ENCODE measurements around the gene YES1.

Gene YES1

DNA sequence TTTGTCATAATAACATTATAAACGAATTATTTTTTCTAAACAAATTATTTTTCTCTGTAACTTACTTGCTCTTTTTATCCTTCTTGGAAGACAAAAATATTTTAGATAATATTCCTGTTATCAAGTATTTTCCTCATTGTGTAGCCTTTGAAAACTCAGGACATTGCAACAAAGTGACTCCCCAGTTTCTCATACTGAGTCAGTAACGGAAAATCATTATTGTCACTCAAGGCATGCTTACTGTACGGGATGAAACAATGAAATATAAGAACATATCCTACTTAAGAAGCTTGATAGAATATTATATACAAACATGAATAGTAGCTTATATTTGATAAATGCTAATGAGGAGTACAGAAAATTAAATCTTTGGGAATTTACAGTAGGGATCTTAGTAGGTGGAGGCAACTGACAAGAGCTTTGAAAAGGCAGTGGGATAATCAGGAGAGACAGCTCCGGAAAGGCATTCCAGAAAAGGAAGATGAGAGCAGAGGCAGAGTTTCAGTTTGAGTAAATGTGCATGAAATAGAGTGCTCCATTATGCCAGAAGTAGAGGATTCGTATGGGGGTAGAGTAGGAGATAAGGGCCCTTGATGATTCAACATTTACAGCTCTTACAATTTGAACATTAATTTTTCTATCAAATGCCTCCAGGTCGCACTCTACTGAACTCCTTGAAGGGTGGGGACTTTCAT is 14.0 kb upstream of the YES1 start:
- Histone ChIP-seq H3K4me1 (ENCODE audit: low read length) (peaks cover 10% of the 10 kb centered on the region), H3K9ac (ENCODE audit: low read length) (no peak overlapping the region), H4K20me1 (ENCODE audit: insufficient read depth, low read length) (no peaks in the 10 kb centered on the region), H3K79me2 (ENCODE audit: low read length) (no peaks in the 10 kb centered on the region), H2AFZ (ENCODE audit: low read length) (no peak overlapping the region), H3K4me3 (ENCODE audit: low read length) (no peak overlapping the region), H3K9me2 (replicated peaks; ENCODE audit: insufficient read depth, low read length) (no peaks in the 10 kb centered on the region), H3K27me3 (replicated peaks; ENCODE audit: insufficient read depth, low read length) (no peaks in the 10 kb centered on the region), H3K36me3 (replicated peaks; ENCODE audit: insufficient read depth, low read length) (no peaks in the 10 kb centered on the region), H3K4me2 (ENCODE audit: low read depth, low read length) (no peak overlapping the region), H3F3A (ENCODE audit: insufficient read depth, low read length) (peaks cover 13% of the 10 kb centered on the region), H3K27ac (ENCODE audit: low read length) (no peak overlapping the region), H3K9me3 (replicated peaks; ENCODE audit: insufficient read depth, low read length) (no peaks in the 10 kb centered on the region)
- DNase-seq, result no peak
- TF ChIP-seq EZH2phosphoT487 (IDR thresholded peaks at IDR 0.05; ENCODE audit: low read length) (no peak), EZH2 (optimal IDR thresholded peaks at IDR 0.05; ENCODE audit: low read depth, low read length) (no peak)
- TF ChIP-seq, protein P1, sequence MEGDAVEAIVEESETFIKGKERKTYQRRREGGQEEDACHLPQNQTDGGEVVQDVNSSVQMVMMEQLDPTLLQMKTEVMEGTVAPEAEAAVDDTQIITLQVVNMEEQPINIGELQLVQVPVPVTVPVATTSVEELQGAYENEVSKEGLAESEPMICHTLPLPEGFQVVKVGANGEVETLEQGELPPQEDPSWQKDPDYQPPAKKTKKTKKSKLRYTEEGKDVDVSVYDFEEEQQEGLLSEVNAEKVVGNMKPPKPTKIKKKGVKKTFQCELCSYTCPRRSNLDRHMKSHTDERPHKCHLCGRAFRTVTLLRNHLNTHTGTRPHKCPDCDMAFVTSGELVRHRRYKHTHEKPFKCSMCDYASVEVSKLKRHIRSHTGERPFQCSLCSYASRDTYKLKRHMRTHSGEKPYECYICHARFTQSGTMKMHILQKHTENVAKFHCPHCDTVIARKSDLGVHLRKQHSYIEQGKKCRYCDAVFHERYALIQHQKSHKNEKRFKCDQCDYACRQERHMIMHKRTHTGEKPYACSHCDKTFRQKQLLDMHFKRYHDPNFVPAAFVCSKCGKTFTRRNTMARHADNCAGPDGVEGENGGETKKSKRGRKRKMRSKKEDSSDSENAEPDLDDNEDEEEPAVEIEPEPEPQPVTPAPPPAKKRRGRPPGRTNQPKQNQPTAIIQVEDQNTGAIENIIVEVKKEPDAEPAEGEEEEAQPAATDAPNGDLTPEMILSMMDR (IDR thresholded peaks at IDR 0.05; ENCODE audit: low read length), result no peak

DNA sequence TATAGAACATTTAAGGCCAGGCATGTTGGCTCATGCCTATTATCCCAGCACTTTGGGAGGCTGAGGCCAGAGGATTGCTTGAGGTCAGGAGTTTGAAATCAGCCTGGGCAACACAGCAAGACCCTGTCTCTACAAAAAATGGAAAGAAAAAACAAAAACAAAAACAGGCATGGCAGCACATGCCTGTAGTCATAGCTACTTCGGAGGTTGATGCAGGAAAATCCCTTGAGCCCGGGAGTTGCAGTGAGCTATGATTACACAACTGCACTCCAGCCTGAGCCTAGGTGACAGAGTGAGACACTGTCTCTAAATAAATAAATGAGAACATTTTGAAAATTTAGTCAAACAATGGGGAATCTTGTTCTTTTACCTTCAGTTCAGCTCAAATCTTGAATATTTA is 12.1 kb upstream of the YES1 start:
- H3K4me1 ChIP-seq (ENCODE audit: low read length), result no peaks in the 10 kb centered on the region
- DNase-seq, result no peak
- H3K4me3 ChIP-seq (ENCODE audit: low read length), result no peak overlapping the region
- H3K36me3 ChIP-seq (replicated peaks; ENCODE audit: insufficient read depth, low read length), result no peaks in the 10 kb centered on the region
- H3F3A ChIP-seq (ENCODE audit: insufficient read depth, low read length), result no peaks in the 10 kb centered on the region
- H3K27me3 ChIP-seq (replicated peaks; ENCODE audit: insufficient read depth, low read length), result no peaks in the 10 kb centered on the region
- no peaks in the 10 kb centered on the region for H4K20me1 ChIP-seq (ENCODE audit: insufficient read depth, low read length)
- no peaks in the 10 kb centered on the region for H3K9me2 ChIP-seq (replicated peaks; ENCODE audit: insufficient read depth, low read length)
- no peaks in the 10 kb centered on the region for H3K79me2 ChIP-seq (ENCODE audit: low read length)
- no peak overlapping the region for H3K4me2 ChIP-seq (ENCODE audit: low read depth, low read length)
- no peak overlapping the region for H3K27ac ChIP-seq (ENCODE audit: low read length)
- H2AFZ ChIP-seq (ENCODE audit: low read length), result no peak overlapping the region
- no peak for TF ChIP-seq EZH2 (optimal IDR thresholded peaks at IDR 0.05; ENCODE audit: low read depth, low read length)
- TF ChIP-seq EZH2phosphoT487 (IDR thresholded peaks at IDR 0.05; ENCODE audit: low read length), result no peak
- TF ChIP-seq, protein P1 (IDR thresholded peaks at IDR 0.05; ENCODE audit: low read length), result no peak
- no peak overlapping the region for H3K9ac ChIP-seq (ENCODE audit: low read length)
- no peaks in the 10 kb centered on the region for H3K9me3 ChIP-seq (replicated peaks; ENCODE audit: insufficient read depth, low read length)

DNA sequence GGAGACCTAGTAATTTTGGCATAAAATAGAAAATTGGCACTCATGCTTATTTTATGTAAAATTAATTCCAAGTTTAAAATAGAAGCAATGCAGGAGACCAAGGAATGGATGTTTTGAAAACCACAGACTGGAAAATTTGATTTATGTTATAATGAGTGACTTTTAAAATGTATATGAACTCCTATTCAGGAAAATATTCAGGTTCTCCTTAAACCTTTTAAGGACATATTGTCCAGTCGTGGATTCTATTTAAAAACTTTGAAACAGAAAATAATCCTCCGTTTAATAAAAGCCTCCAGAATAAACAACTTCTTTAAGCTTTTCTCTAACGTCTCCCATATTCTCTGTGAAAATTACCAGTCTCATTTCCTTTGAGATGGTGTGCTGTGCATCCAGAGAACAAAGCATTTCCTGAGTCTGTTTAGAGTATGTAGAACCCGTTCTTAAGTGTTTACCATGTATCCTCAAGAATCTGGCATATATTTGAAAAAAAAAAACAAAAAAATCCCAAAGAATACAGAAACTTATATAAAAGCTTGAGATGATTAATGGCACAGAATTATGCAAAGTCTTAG is 8.6 kb upstream of the YES1 start:
- no peak for TF ChIP-seq EZH2phosphoT487 (IDR thresholded peaks at IDR 0.05; ENCODE audit: low read length)
- TF ChIP-seq, protein P1 (IDR thresholded peaks at IDR 0.05; ENCODE audit: low read length), result no peak
- no peak for TF ChIP-seq EZH2 (optimal IDR thresholded peaks at IDR 0.05; ENCODE audit: low read depth, low read length)
- Histone ChIP-seq H3K9ac (ENCODE audit: low read length) (no peak overlapping the region), H3K4me2 (ENCODE audit: low read depth, low read length) (no peak overlapping the region), H3K27me3 (replicated peaks; ENCODE audit: insufficient read depth, low read length) (no peaks in the 10 kb centered on the region), H3K79me2 (ENCODE audit: low read length) (no peaks in the 10 kb centered on the region), H3K4me3 (ENCODE audit: low read length) (no peak overlapping the region), H3K9me2 (replicated peaks; ENCODE audit: insufficient read depth, low read length) (no peaks in the 10 kb centered on the region), H2AFZ (ENCODE audit: low read length) (no peak overlapping the region), H3K4me1 (ENCODE audit: low read length) (no peaks in the 10 kb centered on the region), H3K36me3 (replicated peaks; ENCODE audit: insufficient read depth, low read length) (no peaks in the 10 kb centered on the region), H4K20me1 (ENCODE audit: insufficient read depth, low read length) (no peaks in the 10 kb centered on the region), H3K9me3 (replicated peaks; ENCODE audit: insufficient read depth, low read length) (no peaks in the 10 kb centered on the region), H3K27ac (ENCODE audit: low read length) (no peak overlapping the region), H3F3A (ENCODE audit: insufficient read depth, low read length) (no peaks in the 10 kb centered on the region)
- no peak for DNase-seq

Measured in MM.1S (cell line).